Cardiac ventricle fibroblast (primary cell): ENCODE results near the gene COLEC12. TPM values are rescaled to one million over a fixed set of nuclear protein-coding genes. Genes with fewer than 3 reads are reported as not detected.

Experiments
- total RNA-seq: library from RNA; depleted of rRNA; stranded (reverse); fragments of >200 nt; gene quantifications from 2 replicates; pipeline ENCODE4 v1.2.3, GENCODE V29; 2015

COLEC12 gene
- 73.4 and 73.8 TPM in 2 replicates for total RNA-seq

GRCh38 chr18:500632-501405 is at the start of gene COLEC12:
COLEC12 (minus strand) TSS chr18:500701; CDS start chr18:500514, 187 bp downstream.

GRCh38 chr18:267688-268552 is 232.6 kb downstream of the COLEC12 start, which contains the start of gene THOC1:
THOC1 (minus strand) TSS chr18:268047; CDS start chr18:268019, 28 bp downstream.

Other genes with a start within 250 kb of the COLEC12 start
- gene THOC1, start 232.7 kb downstream of the COLEC12 start, total RNA-seq = 13.2 and 13.4 TPM in 2 replicates
- gene CETN1, start 79.7 kb upstream of the COLEC12 start, total RNA-seq = not detected in 2 replicates
- gene CLUL1, start 96.3 kb upstream of the COLEC12 start, total RNA-seq = not detected in 2 replicates
- 13.7 and 17.6 TPM in 2 replicates for gene TYMS, start 157.0 kb upstream of the COLEC12 start, total RNA-seq
- 8.7 and 27.9 TPM in 2 replicates for gene ENOSF1, start 211.9 kb upstream of the COLEC12 start, total RNA-seq